Measurements from ENCODE around the gene HOXB9. TPM values are rescaled to one million over a fixed set of nuclear protein-coding genes. Genes with fewer than 3 reads are reported as not detected.

The HOXB9 gene
- total RNA-seq, 1 experiment from 2014 or later: 0.24 TPM

GRCh38 chr17:48615047-48615962, 10.9 kb downstream of the HOXB9 start, which contains the start of gene HOXB8:
Gene HOXB8, minus strand, starts transcription at chr17:48615292. Its CDS starts 588 bp downstream, at chr17:48614704.
- peaks cover 100% of the 10 kb centered on the region; the same call in 1 of the 2 replicates for H3K27me3 Mint-ChIP-seq (ENCODE audit: low read depth)
- no peak for ATAC-seq
- peaks cover 42% of the 10 kb centered on the region for H3K4me1 Mint-ChIP-seq
- H3K9me3 Mint-ChIP-seq: no peaks in the 10 kb centered on the region
- CTCF ChIA-PET: interaction anchor here (0.8 to 1.4 kb wide), 6 partner anchors 10 to 23 kb away, joined by 3 to 5 read pairs (median 4); no protein-coding TSS in a partner anchor
- no peaks in the 10 kb centered on the region for H3K36me3 Mint-ChIP-seq
- no peak for DNase-seq (ENCODE audit: low spot score)
- TF ChIP-seq FOXP4 (CRISPR knock-in tag; IDR thresholded peaks at IDR 0.05): no peak
- TF ChIP-seq CTCF (IDR thresholded peaks at IDR 0.05): no peak
- no peak for TF ChIP-seq TCF7 (CRISPR knock-in tag; IDR thresholded peaks at IDR 0.05; ENCODE audit: low read depth)
- no peak for TF ChIP-seq AR (CRISPR knock-in tag; IDR thresholded peaks at IDR 0.05)
- no peak for TF ChIP-seq CREM (CRISPR knock-in tag; IDR thresholded peaks at IDR 0.05)
- TF ChIP-seq, protein P1, sequence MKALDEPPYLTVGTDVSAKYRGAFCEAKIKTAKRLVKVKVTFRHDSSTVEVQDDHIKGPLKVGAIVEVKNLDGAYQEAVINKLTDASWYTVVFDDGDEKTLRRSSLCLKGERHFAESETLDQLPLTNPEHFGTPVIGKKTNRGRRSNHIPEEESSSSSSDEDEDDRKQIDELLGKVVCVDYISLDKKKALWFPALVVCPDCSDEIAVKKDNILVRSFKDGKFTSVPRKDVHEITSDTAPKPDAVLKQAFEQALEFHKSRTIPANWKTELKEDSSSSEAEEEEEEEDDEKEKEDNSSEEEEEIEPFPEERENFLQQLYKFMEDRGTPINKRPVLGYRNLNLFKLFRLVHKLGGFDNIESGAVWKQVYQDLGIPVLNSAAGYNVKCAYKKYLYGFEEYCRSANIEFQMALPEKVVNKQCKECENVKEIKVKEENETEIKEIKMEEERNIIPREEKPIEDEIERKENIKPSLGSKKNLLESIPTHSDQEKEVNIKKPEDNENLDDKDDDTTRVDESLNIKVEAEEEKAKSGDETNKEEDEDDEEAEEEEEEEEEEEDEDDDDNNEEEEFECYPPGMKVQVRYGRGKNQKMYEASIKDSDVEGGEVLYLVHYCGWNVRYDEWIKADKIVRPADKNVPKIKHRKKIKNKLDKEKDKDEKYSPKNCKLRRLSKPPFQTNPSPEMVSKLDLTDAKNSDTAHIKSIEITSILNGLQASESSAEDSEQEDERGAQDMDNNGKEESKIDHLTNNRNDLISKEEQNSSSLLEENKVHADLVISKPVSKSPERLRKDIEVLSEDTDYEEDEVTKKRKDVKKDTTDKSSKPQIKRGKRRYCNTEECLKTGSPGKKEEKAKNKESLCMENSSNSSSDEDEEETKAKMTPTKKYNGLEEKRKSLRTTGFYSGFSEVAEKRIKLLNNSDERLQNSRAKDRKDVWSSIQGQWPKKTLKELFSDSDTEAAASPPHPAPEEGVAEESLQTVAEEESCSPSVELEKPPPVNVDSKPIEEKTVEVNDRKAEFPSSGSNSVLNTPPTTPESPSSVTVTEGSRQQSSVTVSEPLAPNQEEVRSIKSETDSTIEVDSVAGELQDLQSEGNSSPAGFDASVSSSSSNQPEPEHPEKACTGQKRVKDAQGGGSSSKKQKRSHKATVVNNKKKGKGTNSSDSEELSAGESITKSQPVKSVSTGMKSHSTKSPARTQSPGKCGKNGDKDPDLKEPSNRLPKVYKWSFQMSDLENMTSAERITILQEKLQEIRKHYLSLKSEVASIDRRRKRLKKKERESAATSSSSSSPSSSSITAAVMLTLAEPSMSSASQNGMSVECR (CRISPR knock-in tag; IDR thresholded peaks at IDR 0.05; ENCODE audit: borderline replicate concordance): no peak
- no peak for TF ChIP-seq E2F5 (CRISPR knock-in tag; IDR thresholded peaks at IDR 0.05)
- no peak for TF ChIP-seq ZBTB21 (CRISPR knock-in tag; IDR thresholded peaks at IDR 0.05; ENCODE audit: borderline replicate concordance)
- TF ChIP-seq, protein P2, sequence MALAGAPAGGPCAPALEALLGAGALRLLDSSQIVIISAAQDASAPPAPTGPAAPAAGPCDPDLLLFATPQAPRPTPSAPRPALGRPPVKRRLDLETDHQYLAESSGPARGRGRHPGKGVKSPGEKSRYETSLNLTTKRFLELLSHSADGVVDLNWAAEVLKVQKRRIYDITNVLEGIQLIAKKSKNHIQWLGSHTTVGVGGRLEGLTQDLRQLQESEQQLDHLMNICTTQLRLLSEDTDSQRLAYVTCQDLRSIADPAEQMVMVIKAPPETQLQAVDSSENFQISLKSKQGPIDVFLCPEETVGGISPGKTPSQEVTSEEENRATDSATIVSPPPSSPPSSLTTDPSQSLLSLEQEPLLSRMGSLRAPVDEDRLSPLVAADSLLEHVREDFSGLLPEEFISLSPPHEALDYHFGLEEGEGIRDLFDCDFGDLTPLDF (CRISPR knock-in tag; IDR thresholded peaks at IDR 0.05): no peak
- TF ChIP-seq ELF4 (CRISPR knock-in tag; IDR thresholded peaks at IDR 0.05; ENCODE audit: low read depth): no peak
- TF ChIP-seq ESRRA (CRISPR knock-in tag; IDR thresholded peaks at IDR 0.05; ENCODE audit: borderline replicate concordance): no peak
- TF ChIP-seq ZNF219 (CRISPR knock-in tag; IDR thresholded peaks at IDR 0.05; ENCODE audit: borderline replicate concordance): no peak
- TF ChIP-seq KAT7 (CRISPR knock-in tag; IDR thresholded peaks at IDR 0.05; ENCODE audit: borderline replicate concordance): no peak
- POLR2A ChIA-PET: interaction anchor here (0.5 kb wide), 1 partner anchor 1359 kb away, joined by 3 read pairs; no protein-coding TSS in a partner anchor
- H3K4me3 Mint-ChIP-seq: no peak within 1 kb of the TSS; the same call in 1 of the 2 replicates
- H3K27ac Mint-ChIP-seq: no peak within 1 kb of the TSS

Measured in WTC11 (cell line).